Bronchial epithelial cell (primary cell): ENCODE measurements around the gene AACS. TPM values are rescaled to one million over a fixed set of nuclear protein-coding genes. Genes with fewer than 3 reads are reported as not detected.

Source experiments
- DNase-seq: peaks from one replicate; pipeline ENCODE4 v3.0.0-alpha.2; 2010; ENCODE audit warnings: low read depth
- FAIRE-seq: peaks from 2 replicates; lab custom pipeline; 2011; peaks lifted over from hg19 to GRCh38; lab: Jason Lieb, UNC
- H3K27me3 ChIP-seq: 2 replicates; pipeline ENCODE4 v1.5.1; 2011; ENCODE audit warnings: low read length; ENCODE audit not compliant: control insufficient read depth, insufficient read depth
- H3K36me3 ChIP-seq: 2 replicates; pipeline ENCODE4 v1.5.1; 2011; ENCODE audit warnings: low read length; ENCODE audit not compliant: control insufficient read depth, insufficient read depth
- H3K4me3 ChIP-seq: 2 replicates; pipeline ENCODE4 v1.5.1; 2011; ENCODE audit warnings: mild to moderate bottlenecking, low read depth, low read length, control low read depth
- CTCF ChIP-seq: IDR thresholded peaks from 2 replicates; pipeline ENCODE4 v1.5.1; 2011; ENCODE audit warnings: mild to moderate bottlenecking, moderate library complexity, low read length, control low read depth, inconsistent platforms; ENCODE audit not compliant: insufficient read depth, severe bottlenecking
- total RNA-seq: library from RNA; depleted of rRNA; stranded (reverse); fragments of >200 nt; gene quantifications from 2 replicates; pipeline ENCODE4 v1.2.1, GENCODE V29; 2014

AACS gene
- total RNA-seq, 1 donor from 2014 or later, result 30.5 TPM

DNA sequence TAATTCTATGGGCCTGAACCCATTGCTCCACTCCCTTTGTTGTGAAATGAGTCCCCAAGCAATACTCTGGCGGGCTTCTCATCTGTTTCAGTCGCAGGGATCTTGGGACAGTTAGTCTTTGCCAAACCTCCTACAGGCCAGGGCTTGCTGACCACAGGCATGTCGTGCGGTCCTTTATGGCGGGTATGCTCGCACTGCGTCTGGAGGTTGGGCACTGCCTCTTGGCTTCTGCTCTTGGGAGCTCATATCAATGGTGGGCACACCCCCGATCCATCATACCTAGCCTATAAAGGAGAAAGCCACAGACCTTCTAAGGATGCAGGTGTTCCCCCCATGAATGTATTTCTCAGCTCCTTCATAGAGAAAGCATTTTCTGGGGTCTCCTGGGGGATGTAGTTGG lies 99.3 kb downstream of the AACS start:
- DNase-seq (no peak), FAIRE-seq (peak; percentile 36)
- no peak for TF ChIP-seq CTCF
- no peak overlapping the region for H3K4me3 ChIP-seq
- H3K36me3 ChIP-seq, result no peaks in the 10 kb centered on the region
- no peaks in the 10 kb centered on the region for H3K27me3 ChIP-seq

DNA sequence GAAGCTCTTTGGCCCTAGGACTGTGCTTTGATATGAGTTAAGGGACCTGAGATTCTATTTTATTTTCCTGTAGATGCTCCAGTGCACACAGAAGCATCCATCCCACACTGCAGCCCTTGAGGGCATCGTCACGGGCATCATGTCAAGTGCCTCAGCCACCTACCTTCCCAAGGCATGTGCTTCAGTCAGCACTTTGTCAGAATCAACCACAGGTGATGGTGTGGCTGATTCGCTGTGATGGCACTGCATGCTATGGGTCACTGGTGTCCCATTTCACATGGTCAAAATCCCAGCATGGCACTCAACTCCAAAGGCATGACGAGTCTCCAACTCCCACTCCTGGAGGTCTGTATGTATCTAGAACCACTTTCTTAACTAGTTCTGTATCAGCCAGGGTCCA lies 100.8 kb downstream of the AACS start:
- FAIRE-seq (no peak), DNase-seq (peak; percentile 27)
- TF ChIP-seq CTCF, result no peak
- no peak overlapping the region for H3K4me3 ChIP-seq
- H3K36me3 ChIP-seq, result no peaks in the 10 kb centered on the region
- no peaks in the 10 kb centered on the region for H3K27me3 ChIP-seq

GRCh38 chr12:125167658-125168057 lies 102.4 kb downstream of the AACS start:
- H3K27me3 ChIP-seq, result no peaks in the 10 kb centered on the region
- no peak for TF ChIP-seq CTCF
- FAIRE-seq (no peak), DNase-seq (no peak)
- H3K4me3 ChIP-seq, result no peak overlapping the region
- no peaks in the 10 kb centered on the region for H3K36me3 ChIP-seq

DNA sequence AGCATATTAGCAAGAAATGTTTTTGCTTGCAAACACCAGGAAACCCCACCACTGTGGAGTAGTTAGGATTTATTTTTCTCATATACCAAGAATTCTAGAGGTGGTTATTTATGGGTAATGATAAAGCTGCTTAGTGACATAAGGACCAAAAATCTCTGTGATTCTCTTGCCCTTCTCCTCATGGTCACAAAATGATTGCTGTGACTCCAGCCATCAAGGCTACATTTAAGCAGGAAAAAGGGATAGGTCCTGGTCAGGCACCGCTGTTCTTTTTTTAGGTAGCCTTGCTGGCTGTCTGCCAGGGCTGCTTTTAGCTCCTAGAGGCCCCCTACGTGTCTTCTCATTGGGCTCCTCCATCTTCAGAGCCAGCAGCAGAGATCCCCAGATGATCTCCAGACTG lies 104.2 kb downstream of the AACS start:
- Histone ChIP-seq H3K27me3 (no peaks in the 10 kb centered on the region), H3K4me3 (no peak overlapping the region), H3K36me3 (no peaks in the 10 kb centered on the region)
- DNase-seq, result no peak
- no peak for TF ChIP-seq CTCF
- FAIRE-seq, result no peak

DNA sequence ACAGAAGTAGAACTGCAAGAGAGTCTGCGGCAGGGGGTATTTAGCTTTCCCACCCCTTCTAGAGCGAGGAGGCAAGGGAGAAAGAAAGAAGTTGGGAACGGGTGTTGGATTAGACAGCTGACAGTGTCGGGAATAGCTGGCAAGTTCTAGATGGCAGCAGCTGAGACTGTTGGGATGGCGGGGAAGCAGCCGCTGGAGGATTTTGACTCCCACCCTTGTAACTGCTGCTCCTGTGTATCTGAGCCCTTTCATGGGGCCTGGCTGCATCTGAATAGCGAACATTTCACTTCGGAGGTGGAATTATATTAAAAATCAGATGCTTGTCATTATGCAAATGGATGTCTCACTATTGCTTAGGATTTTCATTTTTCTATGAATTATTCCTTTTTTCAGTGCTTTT lies 104.6 kb downstream of the AACS start:
- Histone ChIP-seq H3K4me3 (no peak overlapping the region), H3K36me3 (no peaks in the 10 kb centered on the region), H3K27me3 (no peaks in the 10 kb centered on the region)
- FAIRE-seq, result no peak
- DNase-seq, result no peak
- no peak for TF ChIP-seq CTCF

DNA sequence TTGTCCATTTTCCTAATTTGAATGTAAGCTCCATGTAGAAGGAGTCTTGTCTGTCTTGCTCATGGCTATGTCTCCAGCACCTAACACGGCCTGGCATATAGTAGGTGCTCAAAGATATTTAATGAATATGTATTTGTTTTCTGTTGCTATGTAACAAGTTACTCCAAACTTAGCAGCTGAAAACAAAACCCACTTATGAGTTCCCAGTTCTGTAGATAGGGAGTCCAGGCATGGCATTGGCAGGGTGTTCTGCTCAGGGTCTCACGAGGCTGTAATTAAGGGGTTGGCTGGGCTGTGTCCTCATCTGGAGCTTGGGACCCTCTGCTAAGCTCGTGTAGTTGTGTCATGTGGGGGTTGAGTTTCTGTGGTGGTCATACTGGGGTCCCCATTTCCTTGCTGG lies 106.0 kb downstream of the AACS start:
- no peak overlapping the region for H3K4me3 ChIP-seq
- TF ChIP-seq CTCF, result no peak
- no peak for FAIRE-seq
- no peak for DNase-seq
- H3K36me3 ChIP-seq, result no peaks in the 10 kb centered on the region
- no peaks in the 10 kb centered on the region for H3K27me3 ChIP-seq
